Mesendoderm (in vitro differentiated cells): ENCODE results near the gene ARMC9.

ENCODE experiments used
- DNase-seq: peaks from one replicate; pipeline ENCODE4 v3.0.0; 2013
- H2AK5ac ChIP-seq: 2 replicates; pipeline ENCODE4 v1.6.1; 2013; ENCODE audit warnings: low read length, inconsistent platforms
- H2BK120ac ChIP-seq: 2 replicates; pipeline ENCODE4 v1.6.1; 2013; ENCODE audit warnings: low read depth, mild to moderate bottlenecking, low read length, moderate library complexity, mixed read lengths
- H2BK15ac ChIP-seq: replicated peaks from 2 replicates; pipeline ENCODE4 v1.6.1; 2013; ENCODE audit warnings: low read depth, mild to moderate bottlenecking, moderate library complexity
- H2BK5ac ChIP-seq: 2 replicates; pipeline ENCODE4 v1.6.1; 2013; ENCODE audit warnings: low read length, inconsistent platforms
- H3K18ac ChIP-seq: 2 replicates; pipeline ENCODE4 v1.6.1; 2013; ENCODE audit warnings: mild to moderate bottlenecking, low read length, mixed read lengths
- H3K23ac ChIP-seq: one replicate; pipeline ENCODE4 v1.6.1; 2013; ENCODE audit warnings: low read length
- H3K27ac ChIP-seq: 2 replicates; pipeline ENCODE4 v1.5.1; 2013; ENCODE audit warnings: low read depth, mild to moderate bottlenecking, inconsistent platforms, low read length, moderate library complexity
- H3K27me3 ChIP-seq: 2 replicates; pipeline ENCODE4 v1.6.1; 2013; ENCODE audit warnings: low read length, control low read depth, mild to moderate bottlenecking, inconsistent platforms; ENCODE audit not compliant: insufficient read depth, poor library complexity
- H3K36me3 ChIP-seq: 2 replicates; pipeline ENCODE4 v1.6.1; 2013; ENCODE audit warnings: low read length, inconsistent platforms; ENCODE audit not compliant: control insufficient read depth, insufficient read depth
- H3K4ac ChIP-seq: one replicate; pipeline ENCODE4 v1.6.1; 2013; ENCODE audit warnings: low read depth, mild to moderate bottlenecking, low read length, moderate library complexity
- H3K4me1 ChIP-seq: 2 replicates; pipeline ENCODE4 v1.6.1; 2013; ENCODE audit warnings: low read depth, low read length, inconsistent platforms; ENCODE audit not compliant: control insufficient read depth
- H3K4me2 ChIP-seq: 2 replicates; pipeline ENCODE4 v1.6.1; 2013; ENCODE audit warnings: low read length
- H3K4me3 ChIP-seq: 2 replicates; pipeline ENCODE4 v1.5.1; 2013; ENCODE audit warnings: mild to moderate bottlenecking, low read length
- H3K56ac ChIP-seq: one replicate; pipeline ENCODE4 v1.6.1; 2013; ENCODE audit warnings: low read length
- H3K79me1 ChIP-seq: 2 replicates; pipeline ENCODE4 v1.6.1; 2013; ENCODE audit warnings: low read length, inconsistent platforms
- H3K79me2 ChIP-seq: 2 replicates; pipeline ENCODE4 v1.6.1; 2013; ENCODE audit warnings: mild to moderate bottlenecking, low read length; ENCODE audit not compliant: control insufficient read depth, insufficient read depth
- H3K9ac ChIP-seq: 2 replicates; pipeline ENCODE4 v1.6.1; 2013; ENCODE audit warnings: low read length, inconsistent platforms
- H4K5ac ChIP-seq: one replicate; pipeline ENCODE4 v1.6.1; 2013; ENCODE audit warnings: low read length
- H4K8ac ChIP-seq: one replicate; pipeline ENCODE4 v1.6.1; 2013; ENCODE audit warnings: low read depth, mild to moderate bottlenecking, control low read depth, low read length, moderate library complexity
- WGBS: extraction: QIAGEN DNeasy Blood & Tissue Kit; methylation state at CpG from one replicate; pipeline ENCODE4 v1.1.7; 2013; ENCODE audit warnings: low lambda C conversion rate, missing lambda C conversion rate; ENCODE audit not compliant: insufficient coverage; ENCODE audit errors: extremely low coverage; 5-methylcytosine and 5-hydroxymethylcytosine counted together

ARMC9 gene

DNA sequence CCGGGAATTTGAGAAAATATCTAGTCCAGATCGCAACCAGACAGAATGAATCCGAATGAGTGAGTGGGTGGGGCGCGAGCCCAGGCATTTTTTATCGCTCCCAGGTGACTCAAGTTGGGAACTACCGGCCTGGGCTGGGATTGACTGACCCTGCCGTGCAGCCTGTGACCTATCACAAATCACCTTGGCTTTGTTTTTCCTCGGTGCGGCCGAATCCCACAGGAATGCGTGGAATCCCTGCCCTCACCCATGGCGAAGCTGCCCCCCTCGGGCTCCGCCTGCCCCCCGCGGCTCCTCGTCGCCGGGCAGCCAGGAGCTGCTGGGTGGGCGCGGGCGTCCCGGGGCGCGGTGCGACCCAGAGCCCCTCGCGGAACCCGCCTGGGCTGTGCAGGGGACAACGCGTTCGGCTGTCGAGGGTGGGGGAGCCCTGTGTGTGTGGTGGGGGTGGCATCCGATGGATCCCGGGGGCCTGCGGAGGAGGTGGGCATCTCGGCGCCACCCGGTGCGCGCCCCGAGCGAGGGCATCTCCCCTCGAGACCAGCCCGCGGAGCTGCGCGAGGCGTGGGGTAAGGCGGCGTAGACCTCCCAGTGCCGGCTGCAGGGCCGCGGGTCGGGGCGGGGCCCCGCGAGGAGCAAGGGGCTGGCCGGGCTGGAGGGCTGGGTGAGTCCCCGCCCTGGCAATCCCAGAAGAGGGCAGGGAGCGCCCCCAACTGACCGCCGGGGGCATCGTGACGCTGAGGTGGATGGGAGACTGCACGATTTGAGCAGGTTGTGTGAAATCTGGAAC, 213.6 kb downstream of the ARMC9 start:
- Histone ChIP-seq H3K36me3 (no peaks in the 10 kb centered on the region), H3K27ac (peak overlapping the region; percentile 61)

DNA sequence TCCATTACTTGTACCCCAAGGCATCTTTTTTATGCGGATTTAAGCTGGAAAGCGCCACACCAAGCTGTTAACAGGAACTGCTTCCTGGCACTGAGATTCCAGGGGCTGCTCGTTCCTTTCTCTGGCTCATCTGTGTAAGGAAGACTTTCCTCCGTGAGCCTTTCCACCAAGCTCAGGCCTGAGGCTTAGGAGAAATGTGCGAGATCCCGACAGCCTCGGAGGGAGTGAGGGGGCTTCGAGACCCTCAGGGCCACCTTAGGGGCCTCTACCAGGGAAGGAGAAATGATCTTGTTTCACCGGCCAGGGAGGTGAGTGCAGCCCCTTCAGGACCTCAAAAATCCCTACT, 214.2 kb downstream of the ARMC9 start:
- Histone ChIP-seq H3K23ac (no peak overlapping the region), H3K36me3 (no peaks in the 10 kb centered on the region), H3K18ac (no peak overlapping the region), H3K79me2 (no peaks in the 10 kb centered on the region), H3K27me3 (no peaks in the 10 kb centered on the region), H2BK120ac (no peak overlapping the region), H3K27ac (no peak overlapping the region), H2BK5ac (no peak overlapping the region), H3K9ac (peak overlapping the region; percentile 47), H4K5ac (no peak overlapping the region), H4K8ac (no peak overlapping the region), H3K4ac (no peak overlapping the region), H2AK5ac (no peak overlapping the region), H3K4me1 (peaks cover 9% of the 10 kb centered on the region), H3K4me2 (no peak overlapping the region), H3K79me1 (no peaks in the 10 kb centered on the region), H3K56ac (peak overlapping the region; percentile 68), H2BK15ac (no peak overlapping the region), H3K4me3 (no peak overlapping the region)
- no CpG with 5 or more reads among the region's 9 CpGs for WGBS
- DNase-seq: no peak

More for the DNA sequence above, 213.6 kb downstream of the ARMC9 start:
- H3K9ac ChIP-seq: peak overlapping the region; percentile 82
- no peak overlapping the region for H2BK15ac ChIP-seq
- H3K79me2 ChIP-seq: no peaks in the 10 kb centered on the region
- peak overlapping the region; percentile 71 for H3K23ac ChIP-seq
- H3K4me2 ChIP-seq: peak overlapping the region; percentile 81
- no peaks in the 10 kb centered on the region for H3K27me3 ChIP-seq
- peaks cover 9% of the 10 kb centered on the region for H3K4me1 ChIP-seq
- no peaks in the 10 kb centered on the region for H3K79me1 ChIP-seq
- no peak overlapping the region for H4K5ac ChIP-seq
- H2AK5ac ChIP-seq: no peak overlapping the region
- peak overlapping the region; percentile 40 for H3K4ac ChIP-seq
- H2BK120ac ChIP-seq: no peak overlapping the region
- DNase-seq: peak; percentile 94
- no CpG with 5 or more reads among the region's 67 CpGs for WGBS
- peak overlapping the region; percentile 94 for H3K56ac ChIP-seq
- peak overlapping the region; percentile 66 for H2BK5ac ChIP-seq
- H3K4me3 ChIP-seq: peak overlapping the region; percentile 55
- H4K8ac ChIP-seq: no peak overlapping the region
- H3K18ac ChIP-seq: peak overlapping the region; percentile 5

DNA sequence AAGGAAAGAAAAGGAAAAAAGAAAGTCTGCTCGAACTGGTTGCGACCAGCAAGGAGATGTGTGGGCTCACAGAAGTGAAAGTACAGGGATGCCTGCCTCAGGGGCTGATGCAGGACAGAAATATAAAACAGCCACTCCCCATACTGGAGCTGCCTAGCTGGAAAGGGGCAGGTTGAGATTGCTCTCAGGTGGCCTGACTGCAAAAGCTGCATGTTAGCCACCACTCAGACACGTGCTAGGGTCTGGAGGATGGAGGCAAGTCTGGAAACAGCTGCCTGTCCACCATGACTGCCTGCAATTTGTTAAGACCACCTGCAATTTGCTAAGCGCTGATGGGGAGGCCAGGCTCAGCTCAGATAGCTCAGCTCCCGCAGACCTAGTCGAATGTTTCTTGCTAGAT, 215.0 kb downstream of the ARMC9 start:
- H3K4me2 ChIP-seq: no peak overlapping the region
- H3K79me1 ChIP-seq: no peaks in the 10 kb centered on the region
- H2AK5ac ChIP-seq: no peak overlapping the region
- no peak overlapping the region for H3K23ac ChIP-seq
- H2BK15ac ChIP-seq: no peak overlapping the region
- no peak overlapping the region for H3K27ac ChIP-seq
- no CpG with 5 or more reads among the region's 6 CpGs for WGBS
- H3K36me3 ChIP-seq: no peaks in the 10 kb centered on the region
- no peak overlapping the region for H2BK120ac ChIP-seq
- H3K4me3 ChIP-seq: no peak overlapping the region
- peak overlapping the region; percentile 49 for H2BK5ac ChIP-seq
- H4K8ac ChIP-seq: no peak overlapping the region
- no peaks in the 10 kb centered on the region for H3K27me3 ChIP-seq
- no peak overlapping the region for H4K5ac ChIP-seq
- peak overlapping the region; percentile 32 for H3K9ac ChIP-seq
- no peak overlapping the region for H3K4ac ChIP-seq
- no peak for DNase-seq
- no peaks in the 10 kb centered on the region for H3K79me2 ChIP-seq
- H3K4me1 ChIP-seq: peaks cover 9% of the 10 kb centered on the region
- no peak overlapping the region for H3K18ac ChIP-seq
- peak overlapping the region; percentile 77 for H3K56ac ChIP-seq

DNA sequence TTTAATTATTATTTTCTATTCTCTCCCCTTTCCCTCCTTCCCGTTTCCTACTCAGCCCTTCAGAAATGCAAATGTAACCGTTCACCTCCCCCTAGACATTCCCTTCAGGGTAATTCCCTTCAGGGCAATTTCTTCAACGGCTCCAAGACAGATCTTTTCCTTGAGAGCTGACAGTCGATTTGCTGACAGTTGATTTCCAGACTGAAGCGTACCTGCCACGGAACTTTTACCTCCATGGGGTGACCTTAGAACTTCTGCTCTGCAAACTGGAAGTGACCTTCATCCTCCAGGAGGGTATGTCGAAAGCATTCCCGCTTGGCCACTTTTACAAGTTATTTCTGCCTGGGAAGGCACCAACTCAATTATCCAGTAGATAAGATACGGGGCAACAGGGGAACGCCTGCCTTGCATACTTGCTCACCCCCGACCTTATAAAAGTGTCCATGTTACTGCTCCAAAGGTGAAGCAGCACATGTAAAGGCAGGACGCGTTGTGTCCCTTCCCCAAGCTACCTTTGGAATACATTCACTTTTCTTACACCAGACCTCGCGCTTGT, 215.6 kb downstream of the ARMC9 start:
- peak overlapping the region; percentile 4 for H3K18ac ChIP-seq
- no peaks in the 10 kb centered on the region for H3K36me3 ChIP-seq
- 100% methylated on average over 2 of the region's 15 CpGs for WGBS
- H3K56ac ChIP-seq: peak overlapping the region; percentile 8
- no peak overlapping the region for H2AK5ac ChIP-seq
- H3K4me2 ChIP-seq: no peak overlapping the region
- no peak overlapping the region for H3K27ac ChIP-seq
- peak overlapping the region; percentile 15 for H3K9ac ChIP-seq
- H2BK120ac ChIP-seq: no peak overlapping the region
- H2BK5ac ChIP-seq: no peak overlapping the region
- H4K5ac ChIP-seq: no peak overlapping the region
- H3K79me2 ChIP-seq: no peaks in the 10 kb centered on the region
- H3K4ac ChIP-seq: no peak overlapping the region
- H3K23ac ChIP-seq: no peak overlapping the region
- peaks cover 9% of the 10 kb centered on the region for H3K4me1 ChIP-seq
- no peak overlapping the region for H4K8ac ChIP-seq
- DNase-seq: no peak
- no peaks in the 10 kb centered on the region for H3K27me3 ChIP-seq
- H2BK15ac ChIP-seq: no peak overlapping the region
- H3K4me3 ChIP-seq: no peak overlapping the region
- no peaks in the 10 kb centered on the region for H3K79me1 ChIP-seq

DNA sequence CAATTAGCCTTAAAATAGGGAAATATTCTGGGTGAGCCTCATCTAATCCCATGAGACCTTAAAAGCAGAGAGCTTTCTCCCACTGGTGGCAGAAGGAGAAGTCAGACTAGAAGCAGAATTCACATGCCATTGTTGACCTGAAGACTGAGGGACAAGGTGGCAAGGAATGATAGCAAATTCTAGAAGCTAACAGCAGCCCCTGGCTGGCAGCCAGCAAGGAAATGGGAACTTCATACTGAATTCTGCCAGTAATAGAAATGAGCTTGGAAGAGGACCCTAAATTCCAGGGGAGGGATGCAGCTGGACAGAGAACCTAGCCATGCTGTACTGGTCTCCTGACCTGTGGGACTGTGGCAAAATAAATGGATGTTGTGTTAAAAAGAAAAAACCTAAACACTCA, 216.6 kb downstream of the ARMC9 start:
- Histone ChIP-seq H3K4me2 (no peak overlapping the region), H3K79me1 (no peaks in the 10 kb centered on the region), H2AK5ac (no peak overlapping the region), H3K4me1 (peaks cover 9% of the 10 kb centered on the region), H3K23ac (no peak overlapping the region), H3K79me2 (no peaks in the 10 kb centered on the region), H4K5ac (no peak overlapping the region), H3K18ac (no peak overlapping the region), H3K56ac (no peak overlapping the region), H2BK15ac (no peak overlapping the region), H3K27me3 (no peaks in the 10 kb centered on the region), H2BK5ac (no peak overlapping the region), H3K4me3 (no peak overlapping the region), H3K27ac (no peak overlapping the region), H3K36me3 (no peaks in the 10 kb centered on the region), H4K8ac (no peak overlapping the region), H3K4ac (no peak overlapping the region), H2BK120ac (no peak overlapping the region), H3K9ac (no peak overlapping the region)
- no peak for DNase-seq
